ENCODE results near the gene ABLIM2.

The ABLIM2 gene

DNA sequence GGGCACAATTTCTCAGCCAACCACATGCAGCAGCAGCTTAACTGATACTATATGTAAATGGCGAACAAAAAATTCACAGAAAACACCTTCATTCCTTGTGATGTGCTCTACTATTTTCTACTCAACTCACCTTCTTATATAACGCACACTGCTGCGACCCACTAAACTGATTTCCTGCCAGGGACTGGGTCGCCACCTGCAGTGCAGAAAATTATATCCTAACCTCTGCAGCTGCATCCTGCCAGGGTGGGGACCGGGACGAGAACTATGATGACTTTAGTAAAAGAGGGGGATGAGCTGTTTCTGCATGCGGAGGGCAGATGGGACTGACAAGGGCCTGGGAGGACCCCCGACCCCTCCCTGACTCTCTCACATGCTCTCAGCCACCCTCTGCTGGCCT lies 27.4 kb downstream of the ABLIM2 start:
- TF ChIP-seq, protein P1, sequence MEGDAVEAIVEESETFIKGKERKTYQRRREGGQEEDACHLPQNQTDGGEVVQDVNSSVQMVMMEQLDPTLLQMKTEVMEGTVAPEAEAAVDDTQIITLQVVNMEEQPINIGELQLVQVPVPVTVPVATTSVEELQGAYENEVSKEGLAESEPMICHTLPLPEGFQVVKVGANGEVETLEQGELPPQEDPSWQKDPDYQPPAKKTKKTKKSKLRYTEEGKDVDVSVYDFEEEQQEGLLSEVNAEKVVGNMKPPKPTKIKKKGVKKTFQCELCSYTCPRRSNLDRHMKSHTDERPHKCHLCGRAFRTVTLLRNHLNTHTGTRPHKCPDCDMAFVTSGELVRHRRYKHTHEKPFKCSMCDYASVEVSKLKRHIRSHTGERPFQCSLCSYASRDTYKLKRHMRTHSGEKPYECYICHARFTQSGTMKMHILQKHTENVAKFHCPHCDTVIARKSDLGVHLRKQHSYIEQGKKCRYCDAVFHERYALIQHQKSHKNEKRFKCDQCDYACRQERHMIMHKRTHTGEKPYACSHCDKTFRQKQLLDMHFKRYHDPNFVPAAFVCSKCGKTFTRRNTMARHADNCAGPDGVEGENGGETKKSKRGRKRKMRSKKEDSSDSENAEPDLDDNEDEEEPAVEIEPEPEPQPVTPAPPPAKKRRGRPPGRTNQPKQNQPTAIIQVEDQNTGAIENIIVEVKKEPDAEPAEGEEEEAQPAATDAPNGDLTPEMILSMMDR (conservative IDR thresholded peaks at IDR 0.05; ENCODE audit: control insufficient read depth, insufficient read depth, low read depth, low read length): no peak
- no peak overlapping the region for H3K4me3 ChIP-seq (ENCODE audit: control insufficient read depth, low read depth, low read length)
- no peak for DNase-seq (ENCODE audit: low read depth)

DNA sequence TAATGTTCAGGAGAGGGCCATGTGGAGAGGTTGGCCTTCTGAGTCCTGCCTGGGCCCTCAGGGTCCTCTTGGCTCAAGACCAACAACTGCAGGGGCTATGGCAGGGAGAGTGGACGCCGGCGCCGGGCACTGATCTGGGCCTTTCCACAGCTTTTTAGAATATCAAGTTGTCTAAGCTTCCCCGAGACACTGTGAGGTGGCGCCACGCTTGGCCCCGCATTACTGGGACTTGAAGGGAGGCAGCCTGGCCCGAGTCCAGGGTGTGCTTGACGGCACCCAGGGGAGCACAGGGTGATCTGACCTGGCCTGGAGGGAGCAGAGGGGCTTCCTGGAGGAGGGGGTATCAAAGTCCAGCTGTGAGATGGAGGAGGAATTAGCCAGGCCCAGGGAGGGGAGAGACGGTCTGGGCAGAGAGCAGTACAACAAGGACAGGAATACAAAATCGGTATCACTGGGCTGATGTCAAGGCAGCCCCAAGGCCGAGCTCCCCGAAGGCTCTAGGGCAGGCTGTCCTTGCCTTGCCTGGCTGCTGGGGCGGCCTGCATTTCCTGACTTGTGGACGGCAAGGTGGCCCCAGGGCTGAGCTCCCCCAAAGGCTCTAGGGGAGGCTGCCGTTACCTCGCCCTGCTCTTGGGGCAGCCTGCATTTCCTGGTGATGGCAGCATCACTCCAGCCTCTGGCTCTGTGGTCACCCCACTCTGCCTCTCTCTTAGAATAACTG lies 28.1 kb downstream of the ABLIM2 start:
- TF ChIP-seq, protein P1 (conservative IDR thresholded peaks at IDR 0.05; ENCODE audit: control insufficient read depth, insufficient read depth, low read depth, low read length): no peak
- DNase-seq (ENCODE audit: low read depth): no peak
- no peak overlapping the region for H3K4me3 ChIP-seq (ENCODE audit: control insufficient read depth, low read depth, low read length)

DNA sequence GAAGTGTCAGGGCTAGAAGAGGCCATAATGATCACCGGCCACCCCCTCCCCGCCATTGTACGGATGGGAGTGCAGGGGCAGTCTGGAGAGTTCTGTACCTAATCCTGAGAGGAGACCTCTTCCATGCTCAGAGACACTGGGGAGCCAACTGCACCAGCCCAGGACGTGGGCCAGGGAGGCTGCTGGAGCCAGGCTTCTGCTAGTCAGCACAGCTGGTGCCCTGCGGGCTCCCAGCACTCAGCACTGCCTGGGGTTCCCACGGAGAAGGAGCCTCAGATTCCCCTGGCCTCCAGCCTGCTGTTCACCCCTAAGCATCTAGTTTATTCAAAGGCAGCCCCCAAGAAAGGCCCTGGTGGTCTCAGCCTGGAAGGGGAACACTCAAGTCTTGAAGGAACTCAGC lies 28.8 kb downstream of the ABLIM2 start:
- TF ChIP-seq, protein P1 (conservative IDR thresholded peaks at IDR 0.05; ENCODE audit: control insufficient read depth, insufficient read depth, low read depth, low read length): no peak

DNA sequence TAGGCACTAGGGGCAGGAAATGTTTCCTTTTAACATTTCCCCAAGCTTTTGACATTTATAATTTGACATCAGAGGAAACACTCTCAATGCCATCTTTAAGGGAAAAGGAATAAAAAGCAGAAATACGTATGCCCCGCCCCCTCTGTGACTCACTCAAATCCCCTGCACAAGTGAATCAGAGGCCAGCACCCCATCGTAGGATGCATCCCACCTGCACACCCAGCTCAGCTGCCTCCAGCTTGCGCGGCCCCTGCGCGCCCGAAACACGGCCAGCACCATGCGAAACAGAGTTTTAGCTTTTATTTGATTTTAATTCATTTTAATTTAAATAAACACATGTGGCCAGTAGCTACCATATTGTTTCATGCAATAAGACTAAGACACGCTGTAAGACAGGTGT lies 29.5 kb downstream of the ABLIM2 start:
- no peak for DNase-seq (ENCODE audit: low read depth)
- TF ChIP-seq, protein P1 (conservative IDR thresholded peaks at IDR 0.05; ENCODE audit: control insufficient read depth, insufficient read depth, low read depth, low read length): no peak
- no peak overlapping the region for H3K4me3 ChIP-seq (ENCODE audit: control insufficient read depth, low read depth, low read length)

More for the DNA sequence above, 28.8 kb downstream of the ABLIM2 start:
- no peak overlapping the region for H3K4me3 ChIP-seq (ENCODE audit: control insufficient read depth, low read depth, low read length)
- DNase-seq (ENCODE audit: low read depth): no peak

DNA sequence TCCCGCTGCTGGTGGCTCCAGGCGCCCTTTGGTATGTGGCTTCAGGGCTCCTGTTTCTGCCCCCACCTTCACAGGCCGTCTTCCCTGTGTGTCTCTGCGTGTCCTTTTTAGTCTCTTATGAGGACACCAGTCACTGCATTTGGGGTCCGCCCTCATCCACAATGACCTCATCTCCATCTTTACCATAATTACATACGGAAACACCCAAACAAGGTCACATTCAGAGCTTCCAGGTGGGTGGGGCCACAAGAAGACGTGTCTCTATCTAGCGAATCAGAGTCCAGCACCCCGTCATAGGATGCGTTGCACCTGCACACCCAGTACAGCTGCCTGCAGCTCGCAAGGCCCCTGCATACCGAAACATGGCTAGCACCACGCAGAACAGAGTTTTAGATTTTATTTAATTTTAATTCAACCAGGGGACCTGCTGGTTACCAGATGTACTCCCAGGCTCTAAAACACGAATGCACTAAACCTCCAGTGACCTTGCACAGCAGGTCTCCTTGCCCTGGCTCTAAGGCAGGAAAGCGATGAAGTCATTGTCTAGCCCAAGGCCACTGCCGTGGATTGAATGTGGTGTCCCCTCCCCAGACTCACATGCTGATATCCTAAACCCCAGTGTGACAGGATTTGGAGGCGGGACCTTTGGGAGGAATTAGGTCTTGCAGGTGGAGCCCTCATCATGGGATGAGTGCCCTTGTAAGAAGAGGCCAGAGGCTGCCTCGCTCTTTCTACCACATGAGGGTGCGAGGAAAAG lies 30.3 kb downstream of the ABLIM2 start:
- DNase-seq (ENCODE audit: low read depth): no peak
- TF ChIP-seq, protein P1 (conservative IDR thresholded peaks at IDR 0.05; ENCODE audit: control insufficient read depth, insufficient read depth, low read depth, low read length): no peak
- no peak overlapping the region for H3K4me3 ChIP-seq (ENCODE audit: control insufficient read depth, low read depth, low read length)

DNA sequence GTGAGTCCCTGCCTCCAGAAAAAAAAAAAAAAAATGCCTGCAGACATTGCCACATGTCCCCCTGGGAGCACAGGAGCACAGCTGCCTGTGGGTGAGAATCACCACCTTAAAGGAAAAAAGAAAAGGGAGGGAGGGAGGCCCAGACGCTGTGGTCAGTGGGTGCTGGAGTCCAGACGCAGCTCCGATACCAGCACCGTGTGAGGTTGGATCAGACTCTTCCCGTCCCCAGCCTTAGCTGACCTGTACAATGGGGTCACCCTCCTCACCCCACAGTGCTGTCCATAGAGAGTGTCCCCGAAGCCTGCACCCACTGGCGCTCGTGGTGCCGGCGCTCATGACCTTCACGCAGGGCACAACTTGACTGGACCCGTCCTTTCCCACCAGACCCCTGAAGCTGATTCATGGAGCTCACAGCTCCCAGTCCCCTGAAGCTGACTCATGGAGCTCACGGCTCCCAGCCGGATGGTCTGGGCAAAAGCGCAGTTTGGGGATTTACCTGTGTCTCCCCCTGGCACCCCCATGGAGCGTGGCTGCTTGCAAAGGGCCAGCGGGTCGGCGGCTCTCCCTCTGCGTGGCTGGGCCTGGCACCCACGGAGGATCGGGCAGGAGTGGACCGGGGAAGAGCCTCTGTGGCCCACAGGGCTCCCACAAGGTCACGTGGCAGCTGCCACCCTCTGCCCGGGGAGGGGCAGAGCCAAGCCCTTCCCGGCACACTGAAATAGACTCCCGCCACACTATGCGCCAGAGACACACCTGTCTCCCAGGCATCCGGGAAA lies 31.4 kb downstream of the ABLIM2 start:
- H3K4me3 ChIP-seq (ENCODE audit: control insufficient read depth, low read depth, low read length): no peak overlapping the region
- no peak for DNase-seq (ENCODE audit: low read depth)
- TF ChIP-seq, protein P1 (conservative IDR thresholded peaks at IDR 0.05; ENCODE audit: control insufficient read depth, insufficient read depth, low read depth, low read length): no peak

Data from fibroblast of mammary gland (primary cell).